SW 1271 (cell line): Measurements from ENCODE around the gene WDR4.
"Not testable (repeated sequence)": the region's sequence is repeated elsewhere in the genome, so short reads cannot be mapped to it uniquely, and the experiment has no call there.

Experiments used
- DNase-seq, 2 experiments: peaks; one replicate each; lab custom pipeline; 2025; lab: John Stamatoyannopoulos, UW

The WDR4 gene

DNA sequence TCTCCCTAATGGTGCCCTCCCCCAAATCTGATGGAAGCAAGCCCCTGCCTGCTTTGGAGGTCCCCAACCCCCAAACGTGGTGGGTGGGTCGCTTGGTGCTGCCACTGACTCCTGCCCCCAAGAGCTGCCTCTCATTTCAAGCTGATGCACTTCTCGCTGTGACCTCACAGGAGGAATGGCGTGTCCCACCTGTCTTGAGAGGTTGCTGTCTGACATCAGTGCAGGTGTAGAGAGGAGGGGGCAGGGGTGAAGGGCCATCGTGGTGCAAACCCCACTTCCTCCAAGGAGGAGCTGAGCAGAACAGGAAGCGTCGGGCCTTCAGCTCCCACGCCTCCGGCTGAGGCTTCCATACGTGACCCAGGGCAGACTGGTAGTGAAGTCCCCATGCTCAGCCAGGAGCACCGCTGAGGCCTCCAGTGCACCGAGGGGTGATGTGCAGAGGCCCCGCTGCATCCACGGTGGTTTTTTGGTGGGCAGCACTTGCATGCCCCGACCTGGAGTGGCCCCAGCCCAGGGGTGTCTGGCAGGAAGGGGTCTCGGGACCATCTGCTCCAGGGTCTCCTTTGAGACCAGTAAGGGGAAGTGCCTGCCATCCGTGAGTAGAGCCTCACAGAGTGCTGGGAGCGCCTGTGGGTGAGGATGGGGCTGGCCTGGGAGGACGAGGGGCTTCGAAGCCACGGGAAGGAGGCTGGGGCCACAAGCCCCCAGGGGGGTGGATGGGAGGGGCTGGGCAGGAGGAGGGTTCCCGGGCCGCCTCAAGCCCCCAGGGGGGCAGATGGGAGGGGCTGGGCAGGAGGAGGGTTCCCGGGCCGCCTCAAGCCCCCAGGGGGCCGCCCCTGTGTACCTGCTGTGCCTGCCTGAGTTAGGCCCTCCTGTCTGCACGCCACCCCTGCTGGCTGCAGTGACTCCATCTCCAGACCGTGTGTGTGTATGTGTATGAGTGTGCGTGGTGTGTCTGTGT, 39.8 kb downstream of the WDR4 start:
- DNase-seq = no peak

DNA sequence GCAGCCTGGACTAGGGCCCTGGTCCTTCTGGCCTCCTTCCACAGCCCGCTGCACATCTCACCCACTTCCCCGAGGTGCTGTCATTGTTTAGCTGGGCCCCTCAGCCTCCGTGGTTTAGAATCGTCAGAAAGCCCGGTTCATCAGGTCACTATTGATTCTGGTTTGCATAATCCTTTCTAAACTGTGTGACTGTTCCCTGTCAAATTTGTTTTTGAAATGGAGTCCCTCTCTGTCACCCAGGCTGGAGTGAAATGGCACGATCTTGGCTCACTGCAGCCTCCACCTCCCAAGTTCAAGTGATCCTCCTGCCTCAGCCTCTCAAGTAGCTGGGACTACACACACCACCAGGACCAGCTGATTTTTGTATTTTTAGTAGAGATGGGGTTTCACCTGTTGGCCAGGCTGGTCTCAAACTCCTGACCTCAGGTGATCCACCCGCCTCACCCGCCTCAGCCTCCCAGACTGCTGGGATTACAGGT, 41.1 kb downstream of the WDR4 start:
- DNase-seq = not testable (repeated sequence)

DNA sequence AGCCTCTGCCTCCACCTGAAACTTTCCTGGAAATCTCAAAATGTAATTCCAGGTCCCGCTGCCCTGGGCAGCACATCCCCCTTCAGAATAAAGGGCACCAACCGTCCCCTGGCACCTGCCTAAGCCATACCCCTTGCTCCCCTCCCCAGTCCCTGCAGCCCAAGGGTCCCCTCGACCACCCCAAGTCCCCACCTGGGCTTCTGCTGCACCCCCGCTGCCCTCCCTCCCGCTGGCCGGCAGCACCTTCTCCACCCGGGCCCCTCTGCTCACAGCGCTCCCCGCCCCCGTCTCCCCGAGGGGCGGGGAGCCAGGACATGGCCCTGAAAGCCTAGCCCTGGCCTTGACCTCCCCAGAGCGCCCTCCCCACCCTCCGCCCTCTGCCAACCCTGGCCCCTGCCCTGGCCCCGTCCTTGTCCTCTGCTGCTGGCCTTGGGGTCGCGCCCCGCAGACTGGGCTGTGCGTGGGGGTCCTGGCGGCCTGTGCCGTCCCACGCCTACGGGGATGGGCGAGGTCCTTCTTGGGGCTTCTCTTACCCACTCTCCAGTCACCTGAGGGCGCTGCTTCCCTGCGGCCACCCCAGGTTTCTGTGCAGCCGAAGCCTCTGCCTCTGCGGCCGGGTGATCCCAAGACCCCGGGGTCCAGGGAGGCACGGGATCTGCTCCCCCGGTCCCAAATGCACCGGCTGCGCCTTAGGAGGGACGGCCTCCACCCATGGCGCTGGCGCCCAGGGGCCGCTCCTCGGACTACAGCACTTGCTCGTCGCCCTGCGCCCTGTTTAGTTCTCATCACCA, 41.7 kb downstream of the WDR4 start:
- DNase-seq = no peak

DNA sequence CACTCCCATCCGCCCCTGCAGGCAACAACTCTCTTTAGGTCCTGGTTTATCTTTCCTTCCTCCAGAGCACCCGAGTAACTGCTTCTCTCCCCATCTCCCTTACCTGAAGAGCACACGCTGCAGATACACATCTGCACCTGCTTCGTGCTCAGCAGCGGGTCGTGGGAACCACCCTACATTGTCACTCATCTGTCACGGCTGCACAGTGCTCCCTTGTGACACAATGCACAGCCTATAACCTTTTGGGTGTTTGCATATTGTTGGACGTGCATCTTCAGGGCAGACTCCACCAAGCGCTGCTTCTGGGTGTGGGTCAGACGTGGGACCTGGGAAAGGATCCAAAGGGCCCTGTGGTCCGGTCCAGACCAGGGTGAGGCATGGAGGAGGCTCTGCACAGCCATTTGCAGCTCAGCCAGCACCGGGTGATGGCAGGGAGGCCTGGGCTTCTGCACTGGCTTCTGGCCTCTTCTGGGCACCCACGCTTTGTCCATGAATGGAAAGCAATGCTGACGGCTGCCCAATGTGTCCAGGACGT, 42.5 kb downstream of the WDR4 start:
- no peak for DNase-seq

DNA sequence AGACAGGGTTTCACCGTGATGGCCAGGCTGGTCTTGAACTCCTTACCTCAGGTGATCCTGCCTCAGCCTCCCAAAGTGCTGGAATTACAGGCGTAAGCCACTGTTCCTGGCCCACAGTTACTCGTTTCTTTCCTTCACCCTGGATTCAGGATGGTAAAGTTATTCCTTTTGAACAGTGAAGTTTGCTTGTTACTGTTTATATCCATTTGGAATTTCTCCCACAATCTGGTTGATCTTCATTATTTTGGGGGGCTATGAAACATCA, 43.0 kb downstream of the WDR4 start:
- no peak for DNase-seq

DNA sequence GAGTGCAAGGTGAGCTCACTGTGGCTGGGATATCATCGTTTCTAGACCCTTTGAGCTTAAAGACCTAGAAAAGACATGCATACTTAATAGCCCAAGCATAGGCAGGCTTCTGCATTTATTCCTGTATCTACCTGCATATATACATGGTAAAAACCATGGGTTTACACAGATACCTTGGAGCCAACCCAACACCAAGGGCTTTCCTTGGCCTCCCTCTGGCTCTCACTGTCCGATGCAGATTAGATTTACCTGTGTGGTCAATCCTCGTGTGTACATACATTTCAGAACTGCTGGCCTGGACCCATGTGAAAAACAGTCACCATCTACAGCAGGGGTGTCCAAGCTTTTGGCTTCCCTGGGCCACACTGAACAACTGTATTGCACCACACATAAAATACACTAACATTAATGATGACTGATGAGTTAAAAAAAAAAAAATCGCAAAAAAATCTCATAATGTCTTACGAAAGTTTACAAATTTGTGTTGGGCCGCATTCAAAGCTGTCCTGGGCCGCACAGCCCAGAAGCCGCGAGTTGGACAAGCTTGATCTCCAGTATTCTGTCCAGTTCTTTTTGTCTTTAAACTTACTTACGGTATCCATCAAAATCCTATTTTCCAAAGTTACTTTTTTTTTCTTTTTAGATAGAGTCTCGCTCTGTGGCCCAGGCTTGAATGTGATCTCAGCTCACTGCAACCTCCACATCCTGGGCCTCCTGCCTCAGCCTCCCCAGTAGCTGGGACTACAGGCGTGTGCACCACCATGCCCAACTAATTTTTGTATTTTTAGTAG, 43.5 kb downstream of the WDR4 start:
- DNase-seq = no peak

DNA sequence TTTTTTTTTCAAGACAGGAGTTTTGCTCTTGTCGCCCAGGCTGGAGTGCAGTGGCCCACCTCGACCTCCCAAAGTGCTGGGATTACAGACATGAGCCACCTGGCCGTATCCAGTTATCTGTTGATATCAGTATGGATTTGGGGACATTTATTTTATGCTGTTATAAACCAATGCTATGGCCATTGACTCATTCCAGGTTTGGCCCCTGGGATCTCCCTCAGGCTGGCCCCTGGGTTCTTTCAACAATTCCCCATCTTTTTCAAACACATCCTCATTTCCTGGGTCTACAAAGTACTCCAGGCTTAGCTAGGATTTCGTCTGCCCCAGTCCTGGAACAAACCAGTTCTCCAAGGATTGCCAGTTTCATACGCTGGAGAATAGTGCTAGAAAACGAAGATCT, 44.1 kb downstream of the WDR4 start:
- no peak for DNase-seq

DNA sequence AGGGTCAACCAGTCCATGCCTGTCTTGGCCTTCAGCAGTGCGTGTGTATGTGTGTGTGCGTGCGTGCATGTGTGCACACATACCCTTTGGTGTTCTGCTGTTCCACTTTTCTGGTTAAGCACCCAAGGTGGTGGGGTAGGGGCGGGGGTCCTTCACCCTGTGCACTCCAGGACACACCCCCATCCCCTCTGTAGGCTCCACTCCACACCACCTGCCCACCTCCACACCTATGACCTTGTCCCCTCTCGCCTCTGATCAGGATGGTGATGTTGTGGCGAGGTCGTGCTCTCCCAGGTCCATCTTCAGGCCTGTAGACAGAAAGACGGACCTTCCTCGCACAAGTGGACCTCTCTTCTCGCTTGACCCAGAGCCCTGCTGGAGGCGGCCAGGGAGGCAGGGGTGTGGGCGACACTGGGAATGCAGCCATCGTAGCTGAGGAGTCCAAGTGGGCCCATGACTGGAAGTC, 44.6 kb downstream of the WDR4 start:
- no peak for DNase-seq

DNA sequence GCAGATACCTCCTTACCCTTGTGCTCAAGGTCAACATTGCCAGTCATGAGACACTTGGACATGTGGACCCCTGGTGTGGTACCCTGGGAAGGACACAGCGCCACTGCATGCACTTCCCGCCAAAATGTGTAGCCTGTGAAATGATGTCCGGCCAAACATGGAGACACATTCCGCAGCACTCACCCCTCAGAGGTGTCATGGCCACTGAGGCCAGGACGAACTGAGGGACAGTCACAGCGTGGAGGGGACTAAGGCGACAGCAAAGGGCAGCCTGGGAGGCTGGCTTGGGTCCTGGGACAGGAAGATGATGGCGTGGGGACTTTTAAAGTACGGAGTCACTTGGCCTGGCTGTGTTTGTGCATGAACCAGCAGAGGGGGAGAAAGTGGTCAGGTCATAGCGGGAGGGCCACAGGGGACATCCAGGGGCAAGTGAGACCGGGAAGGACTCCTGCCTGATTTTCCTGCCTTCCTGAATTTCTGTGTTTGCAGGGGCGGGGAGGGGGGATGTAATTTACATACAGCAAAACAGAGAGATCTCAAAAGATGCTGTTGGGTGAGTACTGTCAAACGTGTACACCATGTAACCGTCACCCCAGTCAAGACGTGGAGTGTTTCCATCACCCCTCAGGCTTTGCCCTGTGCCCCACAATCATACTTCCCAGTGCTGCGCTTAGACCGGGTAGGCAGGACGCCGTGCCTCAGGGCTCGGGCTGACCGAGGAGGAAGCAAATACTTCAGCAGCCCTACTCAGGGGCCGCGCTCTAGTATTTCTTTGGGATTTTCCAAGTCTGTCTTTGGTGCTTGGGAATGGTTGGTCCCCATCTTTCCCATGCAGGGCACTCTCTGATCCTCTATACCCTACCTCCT, 45.2 kb downstream of the WDR4 start:
- no peak for DNase-seq

DNA sequence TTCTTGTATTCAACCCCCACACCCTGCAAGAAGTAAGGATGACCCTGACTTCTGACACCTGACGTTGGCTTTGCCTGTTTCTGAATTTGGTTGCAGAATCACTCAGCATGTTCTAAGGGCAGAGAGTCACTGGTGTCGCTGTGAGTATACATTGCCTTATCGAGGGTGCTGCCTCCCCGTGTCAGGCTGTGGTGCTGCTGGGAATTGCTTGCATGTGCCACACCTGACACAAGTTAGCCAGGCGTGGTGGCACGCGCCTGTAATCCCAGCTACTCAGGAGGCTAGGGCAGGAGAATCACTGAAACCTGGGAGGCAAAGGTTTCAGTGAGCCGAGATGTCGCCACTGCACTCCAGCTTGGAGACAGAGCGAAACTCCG, 45.9 kb downstream of the WDR4 start:
- no peak for DNase-seq

DNA sequence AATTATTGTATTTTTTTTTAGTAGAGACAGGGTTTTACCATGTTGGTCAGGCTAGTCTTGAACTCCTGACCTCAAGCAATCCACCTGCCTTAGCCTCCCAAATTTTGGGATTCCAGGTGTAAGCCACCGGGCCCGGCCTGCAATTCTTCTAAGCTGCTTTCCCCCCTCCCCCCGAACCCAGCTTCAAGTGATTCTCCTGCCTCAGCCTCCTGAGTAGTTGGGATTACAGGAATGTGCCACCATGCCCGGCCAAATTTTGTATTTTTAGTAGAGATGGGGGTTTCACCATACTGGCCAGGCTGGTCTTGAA, 47.1 kb downstream of the WDR4 start:
- not testable (repeated sequence) for DNase-seq

DNA sequence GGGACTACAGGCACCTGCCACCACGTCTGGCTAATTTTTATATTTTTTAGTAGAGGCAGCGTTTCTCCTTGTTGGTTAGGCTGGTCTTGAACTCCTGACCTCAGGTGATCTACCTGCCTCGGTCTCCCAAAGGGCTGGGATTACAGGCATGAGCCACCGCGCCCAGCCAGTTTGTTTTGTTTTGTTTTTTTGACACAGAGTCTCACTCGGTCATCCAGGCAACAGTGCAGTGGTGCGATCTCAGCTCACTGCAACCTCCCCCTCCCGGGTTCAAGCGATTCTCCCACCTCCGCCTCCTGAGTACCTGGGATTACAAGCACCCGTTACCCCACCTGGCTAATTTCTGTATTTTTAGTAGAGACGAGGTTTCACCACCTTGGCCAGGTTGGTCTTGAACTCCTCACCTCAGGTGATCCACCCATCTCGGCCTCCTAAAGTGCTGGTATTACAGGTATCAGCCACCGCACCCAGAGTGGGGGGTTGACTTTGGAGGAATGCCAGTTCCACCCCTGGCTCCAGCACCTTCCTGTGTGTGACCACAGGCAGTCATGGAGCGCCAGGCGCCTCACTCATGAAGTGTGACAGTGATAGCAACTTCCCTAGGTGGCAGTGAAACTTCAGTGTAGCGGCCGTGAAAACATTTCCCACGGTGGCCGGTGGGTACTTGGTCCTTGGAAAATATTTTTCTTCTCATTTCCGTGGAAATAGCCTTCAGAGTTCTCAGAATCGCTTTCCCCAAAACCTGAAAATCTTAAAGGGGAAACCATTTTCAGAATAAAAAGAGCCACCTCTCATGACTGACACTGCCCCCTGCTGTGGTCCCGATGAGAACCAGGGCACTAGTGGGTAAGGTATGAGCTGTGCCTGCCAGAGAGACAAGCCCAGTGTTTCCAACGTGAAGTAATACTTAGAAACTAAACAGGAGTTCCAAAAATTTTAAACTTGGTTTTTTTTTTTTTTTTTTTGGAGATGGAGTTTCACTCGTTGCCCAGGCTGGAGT, 48.6 kb downstream of the WDR4 start:
- DNase-seq = no peak

DNA sequence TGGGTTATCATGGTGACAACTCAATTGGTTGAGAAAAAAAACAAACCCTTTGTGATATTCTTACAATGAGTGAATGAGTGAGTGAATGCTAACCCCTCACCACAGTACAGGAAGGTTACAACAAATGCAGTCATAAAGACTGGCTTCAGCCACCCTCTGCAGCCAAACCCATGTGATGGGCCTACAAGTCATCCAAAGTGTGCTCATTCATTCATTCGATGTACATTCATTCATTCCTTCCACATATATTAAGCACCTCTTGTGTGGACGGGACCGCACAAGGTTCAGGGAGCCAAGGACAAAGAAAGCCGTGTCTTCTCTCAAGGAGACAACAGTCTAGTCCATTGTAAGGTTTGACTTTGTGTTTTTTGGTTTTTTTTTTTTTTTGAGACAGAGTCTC, 49.4 kb downstream of the WDR4 start:
- no peak for DNase-seq

DNA sequence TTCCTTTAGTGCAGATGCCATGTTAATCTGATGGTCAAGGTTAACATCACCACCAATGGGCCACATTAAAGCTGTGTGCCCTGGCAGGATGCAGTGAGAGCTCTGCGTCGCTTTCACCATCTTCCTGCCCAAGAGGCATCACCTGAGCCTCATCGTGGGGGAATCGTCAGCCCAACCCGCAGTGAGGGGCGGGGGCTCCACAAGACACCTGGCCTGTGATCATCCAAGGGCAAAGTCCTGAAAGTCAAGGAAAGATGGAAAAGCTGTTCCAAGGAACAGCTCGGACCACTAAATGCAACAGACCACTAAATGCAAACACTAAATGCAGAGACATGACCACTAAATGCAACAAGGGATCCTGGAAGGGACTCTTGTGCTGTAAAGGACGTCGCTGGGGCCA, 49.9 kb downstream of the WDR4 start:
- DNase-seq = no peak

DNA sequence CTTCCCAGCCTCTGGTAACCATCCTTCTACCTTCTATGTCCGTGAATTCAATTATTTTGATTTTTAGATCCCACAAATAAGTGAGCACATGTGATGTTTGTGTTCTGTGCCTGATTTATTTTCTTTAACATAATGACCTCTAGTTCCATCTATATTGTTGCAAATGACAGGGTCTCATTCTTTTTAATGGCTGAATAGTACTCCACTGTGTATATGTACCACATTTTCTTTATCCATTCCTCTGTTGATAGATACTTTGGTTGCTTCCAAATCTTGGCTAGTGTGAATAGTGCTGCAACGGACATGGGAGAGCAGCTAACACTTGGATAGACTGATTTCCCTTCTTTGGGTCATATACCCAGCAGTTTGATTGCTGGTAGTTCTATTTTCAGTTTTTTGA, 51.8 kb downstream of the WDR4 start:
- DNase-seq = no peak

DNA sequence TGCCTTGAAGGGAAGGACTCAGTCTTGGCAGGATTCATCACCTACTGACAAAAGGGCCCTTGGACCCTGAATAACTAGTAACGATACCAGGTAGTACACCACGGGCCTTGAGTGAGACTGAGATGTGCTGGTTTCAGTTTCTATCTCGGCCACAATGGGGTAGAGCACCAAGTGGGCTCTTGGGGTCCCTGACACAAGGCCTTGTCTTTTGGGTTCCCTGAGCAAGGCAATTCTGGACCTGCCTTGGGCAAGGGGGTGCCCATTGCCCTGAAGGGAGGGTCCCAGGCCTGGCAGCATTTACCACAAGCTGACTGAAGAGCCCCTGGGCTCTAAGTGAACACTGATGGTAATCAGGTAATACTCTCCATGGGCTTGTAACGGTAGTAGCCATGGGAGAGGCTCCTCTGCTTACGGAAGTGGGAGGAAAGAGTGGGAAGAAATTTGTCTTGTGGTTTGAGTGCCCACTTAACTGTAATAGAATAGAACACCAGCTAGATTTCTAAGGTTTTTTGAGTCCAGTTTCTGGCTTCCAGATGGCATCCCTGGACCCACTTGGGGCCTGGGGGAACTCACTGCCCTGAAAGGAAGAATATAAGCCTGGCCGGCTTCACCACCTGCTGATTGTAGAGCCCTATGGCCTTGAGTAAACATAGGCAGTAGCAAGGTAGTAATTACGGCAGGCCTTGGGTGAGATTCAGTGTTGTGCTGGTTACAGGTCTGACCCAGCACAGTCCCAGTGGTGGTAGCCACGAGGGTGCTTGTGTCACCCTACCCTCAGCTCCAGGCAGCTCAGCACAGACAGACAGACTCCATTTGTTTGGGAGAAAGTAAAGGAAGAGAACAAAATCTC, 58.5 kb downstream of the WDR4 start:
- DNase-seq = no peak

DNA sequence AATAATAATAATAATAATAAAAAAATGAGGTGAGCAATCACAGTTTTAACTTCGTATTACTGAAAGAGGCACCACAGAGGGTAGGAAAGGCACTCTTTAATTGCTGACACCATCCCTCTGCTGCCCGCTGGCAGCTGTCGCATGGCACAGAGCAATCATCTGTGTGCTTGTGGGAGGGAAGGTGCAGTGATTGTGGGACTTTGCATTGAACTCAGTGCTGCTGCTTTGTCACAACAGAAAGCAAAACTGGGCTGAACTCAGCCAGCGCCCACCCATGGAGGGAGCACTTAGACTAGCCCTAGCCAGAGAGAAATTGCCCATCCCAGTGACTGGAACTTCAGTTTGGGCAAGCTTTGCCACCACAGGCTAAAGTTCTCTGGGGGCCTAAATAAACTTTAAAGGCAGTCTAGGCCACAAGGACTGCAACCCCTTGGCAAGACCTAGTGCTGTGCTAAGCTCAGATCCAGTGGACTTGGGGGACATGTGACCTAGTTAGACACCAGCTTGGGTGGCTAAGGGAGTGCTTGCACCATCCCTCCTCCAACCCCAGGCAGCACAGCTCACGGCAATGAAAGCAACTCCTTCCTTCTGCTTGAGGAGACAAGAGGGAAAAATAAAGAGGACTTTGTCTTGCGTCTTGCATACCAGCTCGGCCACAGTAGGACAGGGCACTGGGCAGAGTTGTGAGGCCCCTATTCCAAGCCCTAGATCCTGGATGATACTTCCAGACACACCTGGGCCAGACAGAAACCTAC, 59.3 kb downstream of the WDR4 start:
- no peak for DNase-seq

DNA sequence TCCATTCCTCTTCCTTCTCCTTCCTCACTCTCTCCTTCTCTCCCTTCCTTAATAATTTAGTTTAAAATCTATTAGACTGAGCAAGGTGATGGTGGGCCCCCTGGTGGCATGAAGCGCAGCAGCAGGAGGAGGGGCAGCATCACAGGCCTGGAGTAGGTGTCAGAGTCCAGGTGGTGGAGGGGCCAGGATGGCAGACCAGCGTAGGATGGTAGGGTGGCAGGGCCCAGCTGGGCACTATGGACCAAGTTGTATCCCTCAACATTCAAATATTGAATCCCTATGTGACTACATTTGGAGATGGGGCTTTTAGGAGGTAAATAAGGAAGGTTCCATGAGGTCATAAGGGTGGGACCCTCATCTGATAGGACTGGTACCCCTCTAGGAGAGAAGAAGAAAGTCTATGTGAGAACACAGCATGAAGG, 61.0 kb downstream of the WDR4 start:
- DNase-seq = peak in 1 of 2 experiments; percentile 19
